Tongue (tissue), 2 donors: ENCODE data around the gene CHST11. TPM values are rescaled to one million over a fixed set of nuclear protein-coding genes. Genes with fewer than 3 reads are reported as not detected.

ENCODE experiments used
- DNase-seq: peaks from one replicate; pipeline ENCODE4 v3.0.0-alpha.2; 2015
- total RNA-seq: library from RNA; depleted of rRNA; stranded (reverse); fragments of >200 nt; gene quantifications from one replicate; pipeline ENCODE4 v1.2.3, GENCODE V29; 2014

The CHST11 gene
- total RNA-seq = 5.8 TPM

GRCh38 chr12:104456417-104456949, at the start of gene CHST11:
TSS of gene CHST11 (plus strand) at chr12:104456948.
- peak; percentile 95 for DNase-seq

GRCh38 chr12:104407438-104407837, 49.3 kb upstream of the CHST11 start:
- no peak for DNase-seq

GRCh38 chr12:104407922-104408321, 48.8 kb upstream of the CHST11 start:
- DNase-seq = no peak

GRCh38 chr12:104410326-104410725, 46.4 kb upstream of the CHST11 start:
- no peak for DNase-seq

DNA sequence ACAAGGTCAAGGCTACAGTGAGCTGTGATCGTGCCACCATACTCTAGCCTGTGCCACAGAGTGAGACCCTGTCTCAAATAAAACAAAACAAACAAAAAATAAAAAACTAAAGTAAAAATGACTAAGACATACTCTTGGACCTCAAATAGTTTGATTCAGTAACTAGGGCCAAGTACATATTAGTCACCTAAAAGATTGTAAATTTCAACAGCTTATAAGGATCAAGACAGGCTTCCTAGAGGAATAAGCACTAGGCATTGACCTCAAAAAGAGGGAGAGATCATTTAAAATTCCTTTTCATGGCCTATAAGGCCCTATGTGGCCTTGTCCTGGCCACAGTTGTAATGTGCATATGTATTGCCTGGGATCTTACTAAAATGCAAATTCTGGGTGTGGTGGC, 46.0 kb upstream of the CHST11 start:
- no peak for DNase-seq

DNA sequence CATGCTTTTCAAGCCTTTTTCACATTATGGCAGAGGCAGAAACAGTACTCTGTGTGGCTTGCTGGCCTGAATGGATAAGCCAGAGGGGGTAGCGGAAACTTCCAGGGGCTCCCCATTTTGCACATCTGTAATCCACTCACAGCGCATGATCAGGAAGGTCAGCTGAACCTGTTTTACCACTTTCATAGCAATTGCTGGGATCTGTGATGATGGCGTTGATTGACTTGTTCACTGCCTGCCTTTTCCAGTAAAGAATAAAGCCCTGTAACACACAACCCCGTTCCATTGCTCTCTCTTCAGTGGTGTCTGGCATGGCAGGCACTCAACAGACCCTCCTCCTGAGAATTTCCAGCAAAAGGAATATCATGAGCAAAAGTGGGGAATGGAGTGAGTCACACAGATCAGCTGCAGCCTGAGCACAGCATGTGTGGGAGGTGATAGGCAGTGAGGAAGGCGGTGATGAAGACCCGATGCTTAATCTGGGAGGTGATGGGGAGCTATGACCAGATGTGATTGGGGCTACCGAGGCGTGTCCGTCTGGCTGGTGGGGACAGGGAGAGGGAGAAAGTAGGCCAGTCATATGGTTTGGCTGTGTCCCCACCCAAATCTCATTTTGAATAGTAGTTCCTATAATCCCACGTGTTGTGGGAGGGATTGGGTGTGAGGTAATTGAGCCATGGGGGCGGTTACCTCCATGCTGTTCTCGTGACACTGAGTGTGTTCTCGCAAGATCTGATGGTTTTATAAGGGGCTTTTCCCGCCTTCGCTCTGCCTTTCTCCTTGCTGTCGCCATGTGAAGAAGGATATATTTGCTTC, 44.7 kb upstream of the CHST11 start:
- DNase-seq = no peak

DNA sequence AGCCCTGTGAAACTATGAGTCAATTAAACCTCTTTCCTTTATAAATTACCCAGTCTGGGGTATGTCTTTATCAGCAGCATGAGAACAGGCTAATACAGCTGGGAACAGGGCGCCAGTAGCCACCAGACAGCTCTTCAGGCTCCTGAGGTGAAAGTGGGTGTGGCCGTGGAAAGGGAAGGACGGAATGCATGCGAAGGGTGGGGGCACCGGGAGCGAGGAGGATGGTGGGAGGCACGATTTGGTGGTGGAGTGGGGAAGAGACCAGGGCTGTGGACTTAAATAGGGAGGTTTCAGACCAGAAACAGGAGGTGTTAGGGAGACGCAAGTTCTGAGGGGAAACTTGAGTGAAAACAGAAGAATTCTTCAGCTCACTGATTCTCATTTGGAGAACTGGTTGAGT, 44.1 kb upstream of the CHST11 start:
- DNase-seq = no peak

- no peak for DNase-seq
Observed at GRCh38 chr12:104413330-104413729, 43.4 kb upstream of the CHST11 start.

GRCh38 chr12:104414581-104415341, 42.0 kb upstream of the CHST11 start:
- DNase-seq = no peak

DNA sequence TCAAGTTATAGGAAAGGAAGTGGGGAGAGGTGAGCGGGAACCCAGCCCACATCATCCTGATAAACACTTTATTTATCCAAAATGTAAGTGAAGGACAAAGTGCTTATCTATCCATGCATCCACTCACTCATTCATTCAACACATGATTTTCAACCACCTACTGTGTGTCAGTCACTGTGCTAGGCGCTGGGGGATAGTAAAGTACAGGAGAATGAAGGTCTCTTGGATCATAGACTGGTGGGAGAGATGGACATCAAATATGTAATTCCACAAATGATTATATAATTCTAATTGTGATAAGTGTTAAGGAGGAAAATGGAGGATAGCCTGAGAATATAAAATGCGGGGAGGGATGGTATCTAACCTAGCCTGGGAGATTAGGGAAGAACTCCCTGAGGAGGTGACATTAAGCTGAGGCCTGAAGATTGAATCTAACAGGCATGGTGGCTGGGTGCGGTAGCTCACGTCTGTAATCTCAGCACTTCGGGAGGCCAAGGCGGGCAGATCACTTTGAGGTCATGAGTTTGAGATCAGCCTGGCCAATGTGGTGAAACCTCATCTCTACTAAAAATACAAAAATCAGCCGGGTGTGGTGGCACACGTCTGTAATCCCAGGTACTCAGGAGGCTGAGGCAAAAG, 41.3 kb upstream of the CHST11 start:
- DNase-seq = no peak

DNA sequence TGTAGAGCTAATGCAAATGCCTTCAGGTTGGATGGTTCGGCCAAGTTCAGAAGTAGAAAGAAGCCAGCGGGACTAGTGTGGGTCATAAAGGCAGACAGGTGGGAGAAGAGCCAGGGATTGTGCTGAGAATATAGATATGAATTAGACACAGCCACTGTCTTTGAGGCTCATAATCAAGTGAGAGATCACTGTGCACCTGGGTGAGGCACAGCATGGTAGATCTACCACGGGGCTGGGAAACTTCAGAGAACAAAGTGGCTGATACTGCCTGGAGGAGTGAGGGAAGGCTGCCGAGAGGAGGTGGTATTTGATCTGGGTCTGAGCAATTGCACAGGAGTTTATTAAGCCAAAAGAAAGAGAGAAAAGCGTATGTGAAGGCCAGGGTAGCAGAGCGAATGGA, 40.6 kb upstream of the CHST11 start:
- DNase-seq = no peak

DNA sequence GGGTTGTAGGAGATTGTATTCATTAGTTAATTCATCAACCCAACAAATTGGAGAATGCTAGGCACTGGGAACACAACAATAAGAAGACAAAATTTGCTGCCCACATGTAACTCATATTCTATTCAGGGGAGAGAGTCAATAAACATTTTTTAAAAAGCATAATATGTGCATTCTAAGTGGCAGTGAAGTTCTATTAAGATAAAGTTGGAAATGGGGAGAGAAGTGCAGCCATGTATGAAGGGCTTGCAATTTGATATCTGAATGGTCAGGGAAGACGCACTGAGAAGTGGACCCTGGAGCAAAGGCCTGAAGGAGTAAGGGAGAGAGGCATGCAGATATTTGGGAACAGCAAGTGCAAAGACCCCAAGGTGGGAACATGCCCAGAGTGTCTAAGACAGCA, 40.2 kb upstream of the CHST11 start:
- no peak for DNase-seq

- DNase-seq = no peak
Observed at GRCh38 chr12:104419717-104420116, 37.0 kb upstream of the CHST11 start.

DNA sequence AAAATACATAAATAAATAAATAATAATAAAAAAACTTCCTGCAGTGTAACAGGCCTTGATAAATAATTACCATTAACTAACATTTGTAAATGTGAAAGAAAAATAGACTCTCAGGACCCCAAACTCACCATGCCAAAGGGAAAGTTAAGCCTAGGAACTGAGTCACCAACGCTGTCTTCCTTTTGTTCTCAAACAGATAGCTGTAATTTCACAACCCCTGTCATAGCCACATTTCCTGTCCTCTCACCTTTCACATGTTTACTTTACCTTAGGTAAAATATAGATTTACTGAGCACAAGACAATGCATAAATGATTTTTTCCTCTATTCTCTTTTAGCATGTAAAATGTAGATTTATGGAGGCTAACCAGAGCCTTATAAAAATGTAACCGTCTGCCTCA, 35.9 kb upstream of the CHST11 start:
- no peak for DNase-seq

- DNase-seq = no peak
Observed at GRCh38 chr12:104421343-104421742, 35.4 kb upstream of the CHST11 start.

GRCh38 chr12:104422441-104422840, 34.3 kb upstream of the CHST11 start:
- DNase-seq = no peak

DNA sequence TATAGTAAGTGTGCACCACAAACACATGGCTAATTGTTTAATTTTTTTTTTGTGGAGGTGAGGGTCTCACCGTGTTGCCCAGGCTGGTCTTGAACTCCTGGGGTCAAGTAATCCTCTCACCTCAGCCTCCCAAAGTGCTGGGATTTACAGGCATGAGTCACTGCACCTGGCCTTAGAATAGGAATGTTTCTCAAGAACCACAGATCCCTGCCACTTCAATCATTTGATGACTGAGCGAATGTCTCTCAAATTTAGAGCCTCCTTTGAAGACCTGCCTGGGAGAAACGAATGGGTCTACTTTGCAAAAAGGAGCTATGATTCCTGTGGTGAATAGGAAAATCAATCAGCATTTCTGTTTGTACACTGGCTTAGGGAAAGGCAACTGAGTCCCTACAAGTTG, 33.5 kb upstream of the CHST11 start:
- DNase-seq = no peak

GRCh38 chr12:104423809-104424208, 32.9 kb upstream of the CHST11 start:
- no peak for DNase-seq

DNA sequence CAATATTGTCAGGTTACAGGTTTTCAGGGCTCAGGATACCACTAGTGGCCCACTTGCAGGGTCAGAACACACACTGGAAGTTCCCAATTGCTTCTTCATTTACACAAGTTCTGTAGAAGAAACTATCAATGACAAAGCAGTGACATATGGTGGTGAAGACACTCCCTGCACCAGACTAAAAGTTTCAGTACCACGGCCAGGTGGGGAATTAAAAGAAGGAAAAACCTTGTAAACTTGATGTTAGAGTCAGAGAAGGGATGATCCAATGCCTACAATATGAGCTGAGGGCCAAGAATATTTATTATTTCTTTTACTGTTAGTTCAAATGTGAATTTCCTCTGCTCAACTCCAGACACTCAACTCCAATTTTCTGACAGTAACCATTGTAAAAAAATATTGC, 31.8 kb upstream of the CHST11 start:
- no peak for DNase-seq

GRCh38 chr12:104425614-104426013, 31.1 kb upstream of the CHST11 start:
- no peak for DNase-seq

GRCh38 chr12:104426926-104427546, 29.7 kb upstream of the CHST11 start:
- no peak for DNase-seq

DNA sequence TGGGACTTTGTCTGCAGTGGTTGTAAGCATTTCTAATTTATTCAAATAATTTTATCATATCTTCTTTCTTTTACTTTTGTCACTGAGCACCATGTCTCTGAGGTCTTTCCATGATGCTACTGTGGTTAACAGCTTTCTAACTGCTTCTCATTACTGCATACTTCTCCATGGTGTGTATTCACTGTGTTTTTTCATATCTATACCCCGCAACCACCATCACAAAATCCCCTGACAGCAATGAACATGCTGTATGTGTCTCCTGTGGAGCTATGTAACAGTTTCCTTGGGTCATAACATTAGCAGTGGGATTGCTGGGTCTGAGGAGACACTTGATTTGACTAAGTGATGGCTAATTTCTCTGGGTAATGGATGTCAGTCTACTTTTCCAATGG, 29.2 kb upstream of the CHST11 start:
- no peak for DNase-seq

DNA sequence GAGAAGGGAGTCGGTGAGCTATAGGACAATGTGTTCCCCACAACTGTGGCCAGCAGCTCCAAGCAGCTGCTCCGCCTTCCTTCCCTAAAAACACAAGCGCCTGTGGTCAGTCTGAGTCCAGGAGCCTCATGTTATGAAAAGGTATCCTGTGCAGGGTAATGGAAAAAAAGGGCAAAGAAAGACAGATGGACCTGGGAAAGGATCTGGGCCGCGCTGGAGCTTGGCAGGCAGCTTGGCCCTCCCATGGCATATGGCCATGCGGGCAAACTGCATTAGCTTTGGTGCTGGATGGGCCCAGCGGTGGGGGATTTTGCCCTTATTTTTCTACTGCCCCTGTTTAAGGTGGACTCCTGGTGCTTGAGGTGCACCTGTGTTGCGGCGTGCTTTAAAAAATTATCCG, 23.7 kb upstream of the CHST11 start:
- DNase-seq = no peak
